HepG2 (cell line): ENCODE results near the gene CTDSP1. TPM values are rescaled to one million over a fixed set of nuclear protein-coding genes. Genes with fewer than 3 reads are reported as not detected.
A peak's percentile ranks its signal among the peaks of the same experiment; 100 is the strongest.

Experiments
- ATAD3A ChIP-seq: sonication (generic); formaldehyde crosslinking; IDR thresholded peaks from 2 replicates; pipeline ENCODE4 v1.4.0; 2020; ENCODE audit warnings: missing genetic modification reagents
- ATF7-NPFF ChIP-seq: sonication (generic); formaldehyde crosslinking; IDR thresholded peaks from 2 replicates; pipeline ENCODE4 v1.8.1; 2023; ENCODE audit warnings: mild to moderate bottlenecking, low read depth, missing genetic modification reagents, moderate library complexity
- ETV6 ChIP-seq: sonication (generic); formaldehyde crosslinking; conservative IDR thresholded peaks from 2 replicates; pipeline ENCODE4 v1.4.0; 2020; ENCODE audit warnings: missing genetic modification reagents
- GATA4 ChIP-seq: sonication (generic); IDR thresholded peaks from 2 replicates; pipeline ENCODE4 v1.6.1; 2016; ENCODE audit warnings: antibody characterized with exemption, low read depth, borderline replicate concordance
- GFI1 ChIP-seq: sonication (generic); formaldehyde crosslinking; IDR thresholded peaks from 2 replicates; pipeline ENCODE4 v1.5.0; 2020; ENCODE audit warnings: missing genetic modification reagents, mild to moderate bottlenecking, borderline replicate concordance
- GTF2F1 ChIP-seq: fragments of 150-350 bp; IDR thresholded peaks from 2 replicates; pipeline ENCODE4 v1.6.1; 2014; ENCODE audit warnings: low read length
- KDM3A ChIP-seq: IDR thresholded peaks from 2 replicates; pipeline ENCODE4 v1.6.1; 2018; ENCODE audit warnings: low read depth, missing compliant biosample characterization
- MAZ ChIP-seq, 2 experiments: sonication (generic) in 1 of 2; formaldehyde crosslinking in 1 of 2; IDR thresholded peaks; 2 replicates each; pipeline versions ENCODE4 v1.5.0 to v1.6.1; 2012 to 2020; ENCODE audit warnings: low read depth in 2 of 2, mild to moderate bottlenecking in 2 of 2, borderline replicate concordance in 1 of 2, improper control_type of control experiment in 1 of 2, low read length in 1 of 2, missing genetic modification reagents in 1 of 2, moderate library complexity in 1 of 2
- MTA1 ChIP-seq: sonication (generic); formaldehyde crosslinking; IDR thresholded peaks from 2 replicates; pipeline ENCODE4 v1.4.0; 2020; ENCODE audit warnings: missing genetic modification reagents, mild to moderate bottlenecking, borderline replicate concordance
- NR2F1 ChIP-seq, 2 experiments: fragments of 450-650 bp in 1 of 2; formaldehyde crosslinking in 1 of 2; IDR thresholded peaks; 2 replicates each; pipeline versions ENCODE4 v1.5.0 to v1.6.1; 2016 to 2020; ENCODE audit warnings: mild to moderate bottlenecking in 1 of 2, missing compliant biosample characterization in 1 of 2, missing genetic modification reagents in 1 of 2, moderate library complexity in 1 of 2
- NR2F6 ChIP-seq, 2 experiments: IDR thresholded peaks; 2 replicates each; pipeline ENCODE4 v1.6.1; 2016; ENCODE audit warnings: antibody characterized with exemption in 1 of 2, mild to moderate bottlenecking in 1 of 2
- SOX13 ChIP-seq, 3 experiments: fragments of 450-650 bp in 1 of 3; sonication (generic) in 1 of 3; formaldehyde crosslinking in 1 of 3; IDR thresholded peaks in 2 of 3; conservative IDR thresholded peaks in 1 of 3; 2 replicates each; pipeline versions ENCODE4 v1.5.0 to v1.6.1; 2016 to 2020; ENCODE audit warnings: antibody characterized with exemption in 1 of 3, mild to moderate bottlenecking in 1 of 3, missing compliant biosample characterization in 1 of 3, missing genetic modification reagents in 1 of 3, moderate library complexity in 1 of 3
- SSRP1 ChIP-seq: IDR thresholded peaks from 2 replicates; pipeline ENCODE4 v1.6.1; 2016; ENCODE audit warnings: control low read depth
- TOPORS ChIP-seq: sonication (generic); formaldehyde crosslinking; IDR thresholded peaks from 2 replicates; pipeline ENCODE4 v1.8.0; 2023; ENCODE audit warnings: mild to moderate bottlenecking, missing genetic modification reagents
- YEATS4 ChIP-seq: sonication (generic); formaldehyde crosslinking; IDR thresholded peaks from 2 replicates; pipeline ENCODE4 v1.4.0; 2020; ENCODE audit warnings: missing genetic modification reagents, borderline replicate concordance
- ZBTB7B ChIP-seq: sonication (generic); formaldehyde crosslinking; IDR thresholded peaks from 2 replicates; pipeline ENCODE4 v1.4.0; 2020; ENCODE audit warnings: missing genetic modification reagents
- ZC3H4 ChIP-seq: sonication (generic); formaldehyde crosslinking; IDR thresholded peaks from 2 replicates; pipeline ENCODE4 v1.4.0; 2020; ENCODE audit warnings: missing genetic modification reagents, borderline replicate concordance
- ZMYM3 ChIP-seq: sonication (generic); formaldehyde crosslinking; IDR thresholded peaks from 2 replicates; pipeline ENCODE4 v1.5.1; 2020; ENCODE audit warnings: mild to moderate bottlenecking, missing genetic modification reagents
- ZNF20 ChIP-seq: sonication (generic); formaldehyde crosslinking; IDR thresholded peaks from 2 replicates; pipeline ENCODE4 v1.4.0; 2020; ENCODE audit warnings: mild to moderate bottlenecking, moderate library complexity, missing genetic modification reagents
- ZNF3 ChIP-seq: IDR thresholded peaks from 2 replicates; pipeline ENCODE4 v1.7.0; 2017; ENCODE audit warnings: inconsistent platforms
- ZNF383 ChIP-seq: sonication (generic); formaldehyde crosslinking; IDR thresholded peaks from 2 replicates; pipeline ENCODE4 v1.4.0; 2020; ENCODE audit warnings: missing genetic modification reagents, mild to moderate bottlenecking, borderline replicate concordance
- ZNF460 ChIP-seq: sonication (generic); formaldehyde crosslinking; IDR thresholded peaks from 2 replicates; pipeline ENCODE4 v1.5.1; 2020; ENCODE audit warnings: missing genetic modification reagents, mild to moderate bottlenecking, borderline replicate concordance
- ZNF552 ChIP-seq: sonication (generic); formaldehyde crosslinking; IDR thresholded peaks from 2 replicates; pipeline ENCODE4 v1.9.0; 2022; ENCODE audit warnings: missing genetic modification reagents, mild to moderate bottlenecking, borderline replicate concordance
- ZNF652 ChIP-seq: IDR thresholded peaks from 2 replicates; pipeline ENCODE4 v1.6.1; 2016; ENCODE audit warnings: low read depth, borderline replicate concordance
- ZNF773 ChIP-seq: sonication (generic); formaldehyde crosslinking; IDR thresholded peaks from 2 replicates; pipeline ENCODE4 v1.4.0; 2020; ENCODE audit warnings: missing genetic modification reagents, borderline replicate concordance
- ZNF775 ChIP-seq: sonication (generic); formaldehyde crosslinking; IDR thresholded peaks from 2 replicates; pipeline ENCODE4 v1.4.0; 2020; ENCODE audit warnings: missing genetic modification reagents, mild to moderate bottlenecking, moderate library complexity, borderline replicate concordance
- polyA plus RNA-seq, 8 experiments: library from polyadenylated mRNA; depleted of rRNA in 3 of 8; stranded (reverse) in 7 of 8; unstranded in 1 of 8; fragments of >200 nt; fragmentation: Illumina TruSeq in 4 of 8; extraction: Trizol in 4 of 8; gene quantifications; 2 replicates each; pipeline versions ENCODE4 v1.2.1 to v1.2.3, GENCODE V29; 2011 to 2016; ENCODE audit warnings: low read depth in 4 of 8, missing spikeins in 1 of 8, mixed read lengths in 1 of 8; ENCODE audit not compliant: insufficient read depth in 1 of 8
- total RNA-seq, 5 experiments: library from RNA; depleted of rRNA; stranded (reverse); fragments of >200 nt; fragmentation: Illumina TruSeq; extraction: Trizol; gene quantifications; 2 replicates each; pipeline ENCODE4 v1.2.3, GENCODE V29; 2016; ENCODE audit warnings: low read depth in 1 of 5
- TF ChIP-seq, protein P1 (sequence below): sonication (generic); formaldehyde crosslinking; IDR thresholded peaks from 2 replicates; pipeline ENCODE4 v1.4.0; 2020; ENCODE audit warnings: mild to moderate bottlenecking, missing genetic modification reagents
- TF ChIP-seq, protein P2 (sequence below): sonication (generic); formaldehyde crosslinking; IDR thresholded peaks from 2 replicates; pipeline ENCODE4 v1.5.0; 2020; ENCODE audit warnings: mild to moderate bottlenecking, missing genetic modification reagents, borderline replicate concordance

Gene CTDSP1
- total and polyA plus RNA-seq, 2 of the 13 experiments (the other 11 are each of a cell fraction or from before 2014, with no cell fraction given) = 91.0 to 268 TPM

GRCh38 chr2:218448934-218449333 lies 49.3 kb downstream of the CTDSP1 start (continued):
- no peak for TF ChIP-seq ZNF460
- TF ChIP-seq ZMYM3 (CRISPR knock-in tag) = no peak
- peak; percentile 95 for TF ChIP-seq NR2F6 (IDR thresholded peaks at IDR 0.05)
- TF ChIP-seq NR2F6 (CRISPR knock-in tag; IDR thresholded peaks at IDR 0.05) = peak; percentile 99
- TF ChIP-seq ZC3H4 (CRISPR knock-in tag) = no peak
- TF ChIP-seq ZNF3 (CRISPR knock-in tag) = no peak
- TF ChIP-seq ATAD3A (CRISPR knock-in tag) = no peak
- TF ChIP-seq ZNF552 (CRISPR knock-in tag) = no peak
- TF ChIP-seq MTA1 = no peak
- TF ChIP-seq GFI1 (CRISPR knock-in tag) = peak; percentile 81
- no peak for TF ChIP-seq KDM3A (CRISPR knock-in tag)
- no peak for TF ChIP-seq MAZ (IDR thresholded peaks at IDR 0.05; ENCODE audit: borderline replicate concordance, low read depth, low read length)
- TF ChIP-seq MAZ (CRISPR knock-in tag; IDR thresholded peaks at IDR 0.05; ENCODE audit: low read depth) = peak; percentile 42; the same call in 1 of the 2 replicates
- TF ChIP-seq, protein P1, sequence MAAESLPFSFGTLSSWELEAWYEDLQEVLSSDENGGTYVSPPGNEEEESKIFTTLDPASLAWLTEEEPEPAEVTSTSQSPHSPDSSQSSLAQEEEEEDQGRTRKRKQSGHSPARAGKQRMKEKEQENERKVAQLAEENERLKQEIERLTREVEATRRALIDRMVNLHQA = no peak
- TF ChIP-seq ZNF20 (CRISPR knock-in tag) = no peak
- no peak for TF ChIP-seq SSRP1
- no peak for TF ChIP-seq TOPORS (CRISPR knock-in tag)
- TF ChIP-seq YEATS4 (CRISPR knock-in tag) = no peak
- 0 out of 2 replicates have a peak, but pooled peaks have one; percentile 59 for TF ChIP-seq ZNF383 (CRISPR knock-in tag)
- TF ChIP-seq NR2F1 (CRISPR knock-in tag; IDR thresholded peaks at IDR 0.05) = peak; percentile 93
- no peak for TF ChIP-seq ZNF652 (CRISPR knock-in tag)
- no peak for TF ChIP-seq ETV6 (CRISPR knock-in tag)
- no peak for TF ChIP-seq GATA4
- TF ChIP-seq ZNF775 (CRISPR knock-in tag) = no peak
- TF ChIP-seq ZNF773 (CRISPR knock-in tag) = no peak
- TF ChIP-seq, protein P2, sequence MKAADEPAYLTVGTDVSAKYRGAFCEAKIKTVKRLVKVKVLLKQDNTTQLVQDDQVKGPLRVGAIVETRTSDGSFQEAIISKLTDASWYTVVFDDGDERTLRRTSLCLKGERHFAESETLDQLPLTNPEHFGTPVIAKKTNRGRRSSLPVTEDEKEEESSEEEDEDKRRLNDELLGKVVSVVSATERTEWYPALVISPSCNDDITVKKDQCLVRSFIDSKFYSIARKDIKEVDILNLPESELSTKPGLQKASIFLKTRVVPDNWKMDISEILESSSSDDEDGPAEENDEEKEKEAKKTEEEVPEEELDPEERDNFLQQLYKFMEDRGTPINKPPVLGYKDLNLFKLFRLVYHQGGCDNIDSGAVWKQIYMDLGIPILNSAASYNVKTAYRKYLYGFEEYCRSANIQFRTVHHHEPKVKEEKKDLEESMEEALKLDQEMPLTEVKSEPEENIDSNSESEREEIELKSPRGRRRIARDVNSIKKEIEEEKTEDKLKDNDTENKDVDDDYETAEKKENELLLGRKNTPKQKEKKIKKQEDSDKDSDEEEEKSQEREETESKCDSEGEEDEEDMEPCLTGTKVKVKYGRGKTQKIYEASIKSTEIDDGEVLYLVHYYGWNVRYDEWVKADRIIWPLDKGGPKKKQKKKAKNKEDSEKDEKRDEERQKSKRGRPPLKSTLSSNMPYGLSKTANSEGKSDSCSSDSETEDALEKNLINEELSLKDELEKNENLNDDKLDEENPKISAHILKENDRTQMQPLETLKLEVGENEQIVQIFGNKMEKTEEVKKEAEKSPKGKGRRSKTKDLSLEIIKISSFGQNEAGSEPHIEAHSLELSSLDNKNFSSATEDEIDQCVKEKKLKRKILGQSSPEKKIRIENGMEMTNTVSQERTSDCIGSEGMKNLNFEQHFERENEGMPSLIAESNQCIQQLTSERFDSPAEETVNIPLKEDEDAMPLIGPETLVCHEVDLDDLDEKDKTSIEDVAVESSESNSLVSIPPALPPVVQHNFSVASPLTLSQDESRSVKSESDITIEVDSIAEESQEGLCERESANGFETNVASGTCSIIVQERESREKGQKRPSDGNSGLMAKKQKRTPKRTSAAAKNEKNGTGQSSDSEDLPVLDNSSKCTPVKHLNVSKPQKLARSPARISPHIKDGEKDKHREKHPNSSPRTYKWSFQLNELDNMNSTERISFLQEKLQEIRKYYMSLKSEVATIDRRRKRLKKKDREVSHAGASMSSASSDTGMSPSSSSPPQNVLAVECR (CRISPR knock-in tag) = no peak
- no peak for TF ChIP-seq ZBTB7B (CRISPR knock-in tag)
- TF ChIP-seq ATF7-NPFF (CRISPR knock-in tag) = no peak
- TF ChIP-seq GTF2F1 = no peak
- TF ChIP-seq SOX13 (IDR thresholded peaks at IDR 0.05) = no peak
- peak in 1 of 2 experiments; percentile 68; a peak in 2 of 4 replicates for TF ChIP-seq SOX13 (CRISPR knock-in tag; conservative IDR thresholded peaks at IDR 0.05 in 1 of 2, IDR thresholded peaks at IDR 0.05 in 1 of 2)
